Suprapubic skin (tissue), 4 donors: ENCODE data around the gene NR3C2. TPM values are rescaled to one million over a fixed set of nuclear protein-coding genes. Genes with fewer than 3 reads are reported as not detected.

Experiments used
- DNase-seq, 2 donors: peaks; one replicate each; pipeline ENCODE4 v3.0.0-alpha.2; 2019; ENCODE audit warnings: low spot score in 2 of 2
- H3K27ac ChIP-seq: fragments of 200-600 bp; sonication (generic); one replicate; pipeline ENCODE4 v1.5.1; 2019
- H3K27me3 ChIP-seq: fragments of 200-600 bp; sonication (generic); one replicate; pipeline ENCODE4 v1.5.1; 2019
- H3K36me3 ChIP-seq: fragments of 200-600 bp; sonication (generic); one replicate; pipeline ENCODE4 v1.5.1; 2019
- H3K4me1 ChIP-seq: fragments of 200-600 bp; sonication (generic); one replicate; pipeline ENCODE4 v1.5.1; 2019
- H3K4me3 ChIP-seq: fragments of 200-600 bp; sonication (generic); one replicate; pipeline ENCODE4 v1.5.1; 2019; ENCODE audit warnings: mild to moderate bottlenecking
- H3K9me3 ChIP-seq: fragments of 200-600 bp; sonication (generic); one replicate; pipeline ENCODE4 v1.5.1; 2019
- EP300 ChIP-seq: sonication (generic); formaldehyde crosslinking; IDR thresholded peaks from one replicate; pipeline ENCODE4 v1.6.1; 2017; ENCODE audit warnings: antibody characterized with exemption
- POLR2A ChIP-seq, 2 donors: fragments of 450-650 bp; IDR thresholded peaks; one replicate each; pipeline ENCODE4 v1.6.1; 2017; ENCODE audit warnings: antibody characterized with exemption in 2 of 2, mild to moderate bottlenecking in 2 of 2, moderate library complexity in 2 of 2
- POLR2AphosphoS5 ChIP-seq, 3 donors: sonication (generic); formaldehyde crosslinking; IDR thresholded peaks; one replicate each; pipeline ENCODE4 v1.6.1; 2017; ENCODE audit warnings: antibody characterized with exemption in 3 of 3
- WGBS: methylation state at CpG from one replicate; pipeline ENCODE4 v1.1.5; 2018; 5-methylcytosine and 5-hydroxymethylcytosine counted together
- total RNA-seq, 4 donors: library from RNA; depleted of rRNA; stranded (reverse); fragments of >200 nt; gene quantifications; one replicate each; pipeline ENCODE4 v1.1.0, GENCODE V29; 2016
- TF ChIP-seq, protein P1 (sequence below), 2 donors: fragments of 200-600 bp in 1 of 2; fragments of 450-650 bp in 1 of 2; sonication (generic) in 1 of 2; IDR thresholded peaks; one replicate each; pipeline ENCODE4 v1.5.1; 2016 to 2019; ENCODE audit warnings: antibody characterized with exemption in 2 of 2, mild to moderate bottlenecking in 1 of 2, moderate library complexity in 1 of 2

NR3C2 gene
- total RNA-seq, 4 donors from 2014 or later = 7.3 to 12.1 (median 11.0) TPM

DNA sequence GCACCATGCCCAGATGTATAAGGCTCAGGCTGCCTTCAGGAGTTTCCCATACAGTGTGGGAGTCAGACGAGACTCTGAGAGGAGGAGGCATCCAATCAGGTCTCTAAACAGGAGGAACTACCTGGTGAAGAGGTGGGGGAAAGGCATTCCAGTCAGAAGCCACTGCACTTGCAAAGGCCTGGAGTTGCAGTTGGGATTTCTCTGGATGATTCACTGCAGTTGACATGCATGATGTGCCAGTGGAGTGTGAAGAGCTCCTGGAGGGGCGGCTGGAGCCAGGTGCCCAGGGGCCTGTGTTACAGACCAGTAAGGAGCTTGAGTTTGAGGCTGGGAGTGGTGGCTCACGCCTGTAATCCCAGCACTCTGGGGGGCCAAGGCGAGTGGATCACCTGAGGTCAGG lies 371.2 kb downstream of the NR3C2 start:
- WGBS = 89% methylated on average over 4 of the region's 4 CpGs
- peaks cover 7% of the 10 kb centered on the region for H3K9me3 ChIP-seq
- peaks cover 55% of the 10 kb centered on the region for H3K36me3 ChIP-seq
- H3K27ac ChIP-seq = no peak overlapping the region
- TF ChIP-seq POLR2A (IDR thresholded peaks at IDR 0.05) (no peak), POLR2AphosphoS5 (IDR thresholded peaks at IDR 0.05) (no peak), EP300 (no peak)
- TF ChIP-seq, protein P1, sequence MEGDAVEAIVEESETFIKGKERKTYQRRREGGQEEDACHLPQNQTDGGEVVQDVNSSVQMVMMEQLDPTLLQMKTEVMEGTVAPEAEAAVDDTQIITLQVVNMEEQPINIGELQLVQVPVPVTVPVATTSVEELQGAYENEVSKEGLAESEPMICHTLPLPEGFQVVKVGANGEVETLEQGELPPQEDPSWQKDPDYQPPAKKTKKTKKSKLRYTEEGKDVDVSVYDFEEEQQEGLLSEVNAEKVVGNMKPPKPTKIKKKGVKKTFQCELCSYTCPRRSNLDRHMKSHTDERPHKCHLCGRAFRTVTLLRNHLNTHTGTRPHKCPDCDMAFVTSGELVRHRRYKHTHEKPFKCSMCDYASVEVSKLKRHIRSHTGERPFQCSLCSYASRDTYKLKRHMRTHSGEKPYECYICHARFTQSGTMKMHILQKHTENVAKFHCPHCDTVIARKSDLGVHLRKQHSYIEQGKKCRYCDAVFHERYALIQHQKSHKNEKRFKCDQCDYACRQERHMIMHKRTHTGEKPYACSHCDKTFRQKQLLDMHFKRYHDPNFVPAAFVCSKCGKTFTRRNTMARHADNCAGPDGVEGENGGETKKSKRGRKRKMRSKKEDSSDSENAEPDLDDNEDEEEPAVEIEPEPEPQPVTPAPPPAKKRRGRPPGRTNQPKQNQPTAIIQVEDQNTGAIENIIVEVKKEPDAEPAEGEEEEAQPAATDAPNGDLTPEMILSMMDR (IDR thresholded peaks at IDR 0.05) = no peak
- H3K4me1 ChIP-seq = no peaks in the 10 kb centered on the region
- no peaks in the 10 kb centered on the region for H3K27me3 ChIP-seq
- no peak for DNase-seq
- no peak overlapping the region for H3K4me3 ChIP-seq

DNA sequence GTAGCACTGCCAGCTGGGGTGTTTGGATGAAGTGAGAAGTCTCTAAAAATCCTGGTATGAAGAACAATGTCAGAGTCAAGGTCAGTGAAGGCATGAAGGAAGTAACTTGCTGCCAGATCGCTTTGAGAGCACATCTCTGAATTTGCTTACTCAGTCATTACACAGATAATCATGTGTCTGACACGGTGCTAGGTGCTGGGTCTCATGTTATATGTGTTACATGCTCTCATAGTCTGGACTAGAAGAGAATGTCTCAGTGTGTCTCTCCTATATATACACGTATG lies 372.4 kb downstream of the NR3C2 start:
- no peaks in the 10 kb centered on the region for H3K27me3 ChIP-seq
- TF ChIP-seq POLR2AphosphoS5 (IDR thresholded peaks at IDR 0.05) (no peak), POLR2A (IDR thresholded peaks at IDR 0.05) (no peak), EP300 (no peak)
- TF ChIP-seq, protein P1 (IDR thresholded peaks at IDR 0.05) = no peak
- H3K9me3 ChIP-seq = no peaks in the 10 kb centered on the region
- no peak overlapping the region for H3K4me3 ChIP-seq
- H3K27ac ChIP-seq = no peak overlapping the region
- 90% methylated on average over 2 of the region's 3 CpGs for WGBS
- H3K36me3 ChIP-seq = peaks cover 52% of the 10 kb centered on the region
- H3K4me1 ChIP-seq = no peaks in the 10 kb centered on the region
- DNase-seq = no peak

DNA sequence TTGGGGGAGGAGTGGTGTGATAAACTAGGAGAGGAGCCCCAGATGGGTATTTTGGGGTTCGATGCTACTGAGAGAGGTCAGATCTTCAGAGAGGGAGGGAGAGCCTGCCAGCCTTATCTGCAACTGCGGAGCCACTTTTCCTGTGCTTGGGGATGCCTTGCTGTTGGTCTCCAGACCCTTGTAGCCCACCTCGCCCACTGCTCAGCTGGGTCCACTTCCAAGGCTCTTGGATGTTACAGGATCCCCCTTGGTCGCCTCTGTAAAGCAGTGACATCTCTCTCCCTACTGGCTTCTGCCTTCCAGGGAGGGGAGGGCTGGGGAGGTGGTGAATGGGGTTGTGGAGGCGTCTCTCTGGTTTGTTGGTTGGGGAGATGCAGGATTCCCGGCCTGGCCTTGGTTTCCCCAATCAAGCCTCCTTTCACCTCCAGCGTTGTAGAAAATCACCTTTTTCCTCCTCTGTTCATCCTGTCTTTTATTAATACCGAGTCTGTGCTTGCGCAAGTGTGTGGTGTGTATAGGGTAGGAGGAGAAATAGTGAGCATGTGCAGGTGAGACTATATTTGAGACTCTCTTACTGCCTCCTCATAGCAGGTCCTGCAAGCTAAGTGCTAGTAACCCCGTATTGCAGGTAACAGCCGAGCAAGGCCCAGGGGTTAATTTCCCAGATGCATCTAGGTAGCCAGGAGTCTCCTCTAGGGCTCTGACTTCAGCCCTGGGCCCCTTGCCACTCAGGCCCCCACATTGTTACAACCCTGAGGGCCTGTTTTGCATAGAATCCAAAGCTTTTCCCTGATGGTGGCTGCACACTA lies 372.9 kb downstream of the NR3C2 start:
- no peaks in the 10 kb centered on the region for H3K4me1 ChIP-seq
- no peaks in the 10 kb centered on the region for H3K27me3 ChIP-seq
- H3K4me3 ChIP-seq = no peak overlapping the region
- no peak for DNase-seq
- WGBS = 92% methylated on average over 10 of the region's 11 CpGs
- TF ChIP-seq POLR2AphosphoS5 (IDR thresholded peaks at IDR 0.05) (no peak), EP300 (no peak), POLR2A (IDR thresholded peaks at IDR 0.05) (no peak)
- TF ChIP-seq, protein P1 (IDR thresholded peaks at IDR 0.05) = no peak
- H3K36me3 ChIP-seq = peaks cover 52% of the 10 kb centered on the region
- H3K27ac ChIP-seq = no peak overlapping the region
- no peaks in the 10 kb centered on the region for H3K9me3 ChIP-seq

DNA sequence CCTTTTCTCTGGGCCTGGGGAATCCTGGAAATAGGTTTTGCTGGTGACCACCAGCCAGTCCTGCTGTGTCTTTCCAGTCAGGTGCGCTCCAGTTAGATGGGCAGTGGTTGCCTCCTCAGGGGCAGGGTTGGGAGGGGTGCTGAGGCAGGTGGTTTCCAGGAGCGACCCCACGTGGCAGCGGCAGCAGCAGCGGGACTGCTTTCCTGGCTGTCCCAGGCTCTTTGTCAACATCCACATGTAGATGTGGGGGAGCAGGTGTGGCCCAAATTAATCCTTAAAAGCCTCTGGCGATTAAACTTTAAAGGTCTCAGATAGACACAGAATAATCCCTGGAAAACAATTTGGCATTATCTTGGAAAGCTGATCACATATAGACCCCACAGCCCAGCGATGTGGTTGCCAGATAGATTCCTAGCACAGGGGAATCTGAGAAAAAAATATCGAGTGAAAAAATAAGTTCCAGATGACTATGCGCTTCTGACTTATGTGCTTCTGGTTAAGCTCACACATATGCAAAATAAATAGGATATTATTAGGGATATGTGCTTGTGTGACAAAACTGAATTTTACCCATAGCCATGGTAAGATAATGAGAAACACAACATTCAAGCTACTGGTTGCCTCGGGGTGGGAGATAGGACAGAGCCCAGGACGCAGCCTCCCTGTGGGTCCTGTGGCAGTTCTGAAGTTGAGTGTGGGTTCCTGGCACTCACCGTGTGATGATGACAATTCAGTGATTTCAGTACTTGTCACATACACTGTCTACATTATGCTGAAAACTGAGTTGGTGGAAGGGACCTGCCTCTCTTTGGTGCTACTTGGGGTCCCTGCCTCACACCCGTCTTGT lies 373.9 kb downstream of the NR3C2 start:
- TF ChIP-seq, protein P1 (IDR thresholded peaks at IDR 0.05) = no peak
- TF ChIP-seq EP300 (no peak), POLR2A (IDR thresholded peaks at IDR 0.05) (no peak), POLR2AphosphoS5 (IDR thresholded peaks at IDR 0.05) (no peak)
- H3K4me1 ChIP-seq = no peaks in the 10 kb centered on the region
- peaks cover 52% of the 10 kb centered on the region for H3K36me3 ChIP-seq
- no peak for DNase-seq
- H3K9me3 ChIP-seq = no peaks in the 10 kb centered on the region
- no peak overlapping the region for H3K27ac ChIP-seq
- H3K27me3 ChIP-seq = no peaks in the 10 kb centered on the region
- WGBS = 70% methylated on average over 13 of the region's 13 CpGs
- no peak overlapping the region for H3K4me3 ChIP-seq

DNA sequence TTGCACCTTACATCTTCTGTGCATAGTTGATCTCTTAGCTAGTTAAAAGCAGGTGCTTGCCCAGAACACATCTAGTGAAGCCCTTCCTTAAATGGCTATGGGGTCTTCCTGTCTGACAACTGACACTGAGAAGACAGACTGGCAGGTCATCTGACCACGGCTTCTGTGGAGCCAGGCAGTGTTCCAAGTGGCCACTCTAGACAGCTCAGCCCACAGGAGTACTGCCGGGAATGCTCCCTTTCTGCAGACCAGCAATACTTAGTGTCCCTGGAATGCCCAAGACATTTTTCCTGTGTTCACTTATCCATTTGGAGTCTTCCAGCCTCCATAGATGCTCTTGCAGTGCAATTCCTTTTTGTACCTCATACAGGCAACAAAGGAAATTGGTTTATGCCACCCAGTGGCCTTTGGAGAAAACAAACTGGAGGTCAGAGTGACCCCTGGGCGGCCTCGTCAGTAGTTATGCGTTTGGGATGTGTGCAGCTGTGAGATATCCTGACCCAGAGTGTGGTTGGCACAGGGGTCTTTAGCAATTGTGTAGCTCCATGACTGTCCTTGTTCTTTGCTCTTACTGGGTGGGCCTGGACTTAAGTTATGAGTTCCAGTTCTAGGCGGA lies 374.8 kb downstream of the NR3C2 start:
- peaks cover 49% of the 10 kb centered on the region for H3K36me3 ChIP-seq
- H3K27me3 ChIP-seq = no peaks in the 10 kb centered on the region
- no peaks in the 10 kb centered on the region for H3K9me3 ChIP-seq
- no peak overlapping the region for H3K4me3 ChIP-seq
- no peak for TF ChIP-seq POLR2AphosphoS5 (IDR thresholded peaks at IDR 0.05)
- no peak for TF ChIP-seq EP300
- TF ChIP-seq POLR2A (IDR thresholded peaks at IDR 0.05) = no peak
- TF ChIP-seq, protein P1 (IDR thresholded peaks at IDR 0.05) = no peak
- H3K4me1 ChIP-seq = no peaks in the 10 kb centered on the region
- 91% methylated on average over 5 of the region's 6 CpGs for WGBS
- no peak for DNase-seq
- no peak overlapping the region for H3K27ac ChIP-seq
